ENCODE measurements around the gene VAV2. TPM values are rescaled to one million over a fixed set of nuclear protein-coding genes. Genes with fewer than 3 reads are reported as not detected.
A peak's percentile ranks its signal among the peaks of the same experiment; 100 is the strongest.

Gene VAV2
- total RNA-seq, 1 experiment from 2014 or later: 3.5 TPM

- H3K4me2 ChIP-seq (ENCODE audit: low read depth, low read length, poor library complexity, severe bottlenecking): peak overlapping the region; percentile 69
- DNase-seq: no peak
- H3K27me3 ChIP-seq (ENCODE audit: low read length): no peaks in the 10 kb centered on the region
- H4K20me1 ChIP-seq (ENCODE audit: insufficient read depth, low read depth, low read length): 0 out of 2 replicates have a peak, but pooled peaks cover 12% of the 10 kb centered on the region
- H3K27ac ChIP-seq (ENCODE audit: low read length): peak overlapping the region; percentile 51; the same call in 1 of the 2 replicates
- H3K79me2 ChIP-seq (ENCODE audit: low read length): no peaks in the 10 kb centered on the region
- peak overlapping the region; percentile 36; the same call in 1 of the 2 replicates for H3K4me3 ChIP-seq (ENCODE audit: low read length)
- peak overlapping the region; percentile 50 for H3K9ac ChIP-seq (ENCODE audit: low read length)
- H3K9me3 ChIP-seq (ENCODE audit: low read length): no peaks in the 10 kb centered on the region
- no peaks in the 10 kb centered on the region for H3K9me2 ChIP-seq (replicated peaks; ENCODE audit: insufficient read depth, low read length)
- H3K36me3 ChIP-seq (ENCODE audit: insufficient read depth, low read length): no peaks in the 10 kb centered on the region; the same call in 1 of the 2 replicates
- H2AFZ ChIP-seq (ENCODE audit: low read length): no peak overlapping the region
- H3K4me1 ChIP-seq (ENCODE audit: low read length): peaks cover 22% of the 10 kb centered on the region
Observed at GRCh38 chr9:133786907-133787753, 205.0 kb downstream of the VAV2 start.

DNA sequence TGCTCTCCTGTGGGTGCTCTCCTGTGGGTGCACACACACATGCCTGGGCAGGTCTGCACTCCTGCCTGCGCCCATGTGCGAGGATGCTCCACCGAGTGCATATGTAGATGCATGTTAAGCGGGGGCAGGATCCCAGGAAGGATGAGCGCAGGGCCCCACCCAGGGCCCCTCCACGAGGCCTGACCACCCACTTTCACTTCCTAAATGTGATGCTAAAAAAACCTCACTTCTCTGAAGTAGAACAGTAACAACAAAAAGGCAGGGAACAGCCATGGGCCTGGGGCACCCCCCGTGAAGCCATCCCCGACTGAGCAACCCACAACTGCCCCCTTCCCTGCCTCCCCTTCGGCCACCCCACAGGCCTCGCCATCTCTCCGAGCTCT lies 205.8 kb downstream of the VAV2 start:
- no peak overlapping the region for H2AFZ ChIP-seq (ENCODE audit: low read length)

GRCh38 chr9:133785753-133786370 lies 206.3 kb downstream of the VAV2 start:
- Histone ChIP-seq H3K4me2 (ENCODE audit: low read depth, low read length, poor library complexity, severe bottlenecking) (peak overlapping the region; percentile 69), H3K27me3 (ENCODE audit: low read length) (no peaks in the 10 kb centered on the region), H3K36me3 (ENCODE audit: insufficient read depth, low read length) (no peaks in the 10 kb centered on the region; the same call in 1 of the 2 replicates), H3K9me3 (ENCODE audit: low read length) (no peaks in the 10 kb centered on the region), H3K9me2 (replicated peaks; ENCODE audit: insufficient read depth, low read length) (no peaks in the 10 kb centered on the region), H4K20me1 (ENCODE audit: insufficient read depth, low read depth, low read length) (0 out of 2 replicates have a peak, but pooled peaks cover 12% of the 10 kb centered on the region), H3K9ac (ENCODE audit: low read length) (0 out of 2 replicates have a peak overlapping the region, but pooled peaks have one; percentile 50), H2AFZ (ENCODE audit: low read length) (no peak overlapping the region), H3K27ac (ENCODE audit: low read length) (no peak overlapping the region), H3K4me3 (ENCODE audit: low read length) (no peak overlapping the region), H3K4me1 (ENCODE audit: low read length) (peaks cover 22% of the 10 kb centered on the region), H3K79me2 (ENCODE audit: low read length) (no peaks in the 10 kb centered on the region)
- DNase-seq: no peak

More for the DNA sequence above, 205.8 kb downstream of the VAV2 start:
- Histone ChIP-seq H3K4me2 (ENCODE audit: low read depth, low read length, poor library complexity, severe bottlenecking) (peak overlapping the region; percentile 69), H3K36me3 (ENCODE audit: insufficient read depth, low read length) (no peaks in the 10 kb centered on the region; the same call in 1 of the 2 replicates), H4K20me1 (ENCODE audit: insufficient read depth, low read depth, low read length) (0 out of 2 replicates have a peak, but pooled peaks cover 12% of the 10 kb centered on the region), H3K9ac (ENCODE audit: low read length) (peak overlapping the region; percentile 50; the same call in 1 of the 2 replicates), H3K4me3 (ENCODE audit: low read length) (peak overlapping the region; percentile 36; the same call in 1 of the 2 replicates), H3K4me1 (ENCODE audit: low read length) (peaks cover 22% of the 10 kb centered on the region), H3K9me3 (ENCODE audit: low read length) (no peaks in the 10 kb centered on the region), H3K79me2 (ENCODE audit: low read length) (no peaks in the 10 kb centered on the region), H3K27me3 (ENCODE audit: low read length) (no peaks in the 10 kb centered on the region), H3K9me2 (replicated peaks; ENCODE audit: insufficient read depth, low read length) (no peaks in the 10 kb centered on the region), H3K27ac (ENCODE audit: low read length) (peak overlapping the region; percentile 51; the same call in 1 of the 2 replicates)
- peak; percentile 78 for DNase-seq

DNA sequence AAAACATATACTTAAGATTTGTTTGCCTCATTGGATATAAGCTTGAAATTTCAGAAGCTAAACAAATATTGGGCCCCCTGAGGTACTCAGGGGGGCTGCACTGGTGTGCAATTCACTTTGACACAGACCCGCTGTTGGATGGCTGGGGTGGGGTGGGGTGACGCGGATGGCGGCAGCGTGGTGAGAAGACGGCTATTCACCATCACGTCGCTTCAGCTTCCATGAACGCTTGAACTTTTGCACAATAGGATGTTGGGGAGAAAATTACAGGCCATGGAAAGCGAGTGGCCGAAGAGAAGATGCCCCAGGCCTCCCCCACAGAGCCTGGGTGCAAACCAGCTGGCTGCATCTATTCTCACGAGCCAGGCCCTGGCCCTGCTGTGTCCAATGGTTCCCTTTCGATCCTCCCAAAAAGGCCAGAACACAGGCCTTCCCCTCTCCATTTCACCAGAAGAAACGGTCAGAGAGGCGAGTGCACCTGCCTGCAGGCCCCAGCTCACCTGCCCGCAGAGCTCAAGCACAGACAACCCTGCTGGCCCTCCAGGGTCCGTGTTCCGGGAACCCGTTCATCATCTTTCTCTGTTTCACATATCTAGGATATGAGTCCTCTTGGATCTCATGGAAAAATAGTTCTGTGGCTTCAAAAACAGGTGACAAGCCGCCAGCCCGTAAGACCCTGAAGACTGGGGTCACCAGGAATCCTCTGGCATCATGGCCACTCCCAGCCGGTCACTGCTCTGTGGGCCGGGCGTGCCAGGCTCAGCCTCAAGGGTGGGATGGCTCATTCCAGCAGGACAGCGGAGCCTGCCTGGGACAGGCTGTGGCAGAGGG lies 207.2 kb downstream of the VAV2 start:
- Histone ChIP-seq H3K9me3 (ENCODE audit: low read length) (no peaks in the 10 kb centered on the region), H3K27me3 (ENCODE audit: low read length) (no peaks in the 10 kb centered on the region), H3K27ac (ENCODE audit: low read length) (no peak overlapping the region), H4K20me1 (ENCODE audit: insufficient read depth, low read depth, low read length) (0 out of 2 replicates have a peak, but pooled peaks cover 12% of the 10 kb centered on the region), H2AFZ (ENCODE audit: low read length) (no peak overlapping the region), H3K79me2 (ENCODE audit: low read length) (no peaks in the 10 kb centered on the region), H3K9ac (ENCODE audit: low read length) (no peak overlapping the region), H3K4me1 (ENCODE audit: low read length) (peaks cover 22% of the 10 kb centered on the region), H3K9me2 (replicated peaks; ENCODE audit: insufficient read depth, low read length) (no peaks in the 10 kb centered on the region), H3K4me2 (ENCODE audit: low read depth, low read length, poor library complexity, severe bottlenecking) (no peak overlapping the region), H3K36me3 (ENCODE audit: insufficient read depth, low read length) (no peaks in the 10 kb centered on the region; the same call in 1 of the 2 replicates), H3K4me3 (ENCODE audit: low read length) (no peak overlapping the region)
- no peak for DNase-seq

DNA sequence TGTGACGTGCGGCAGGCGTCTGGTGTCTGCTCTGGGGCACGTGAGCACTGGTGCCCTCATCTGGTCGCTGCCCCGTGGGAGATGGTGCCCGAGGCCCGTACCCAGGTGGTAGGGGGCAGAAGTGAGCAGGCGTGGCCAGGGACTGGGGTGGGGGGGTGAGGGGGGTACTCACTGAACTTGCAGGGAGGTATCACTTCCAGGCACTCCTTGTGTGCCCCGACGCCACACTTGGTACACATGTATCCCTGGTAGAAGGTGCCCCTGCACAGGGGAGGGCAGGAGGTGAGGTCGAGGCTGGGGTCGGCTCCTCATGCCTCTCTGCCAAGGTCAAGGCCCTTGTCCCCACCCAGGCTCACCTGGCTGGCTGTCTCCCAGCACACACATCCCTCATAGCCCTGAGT lies 208.8 kb downstream of the VAV2 start:
- Histone ChIP-seq H3K27me3 (ENCODE audit: low read length) (no peaks in the 10 kb centered on the region), H3K9ac (ENCODE audit: low read length) (no peak overlapping the region), H2AFZ (ENCODE audit: low read length) (no peak overlapping the region), H3K27ac (ENCODE audit: low read length) (no peak overlapping the region), H3K4me2 (ENCODE audit: low read depth, low read length, poor library complexity, severe bottlenecking) (no peak overlapping the region), H3K4me1 (ENCODE audit: low read length) (peaks cover 22% of the 10 kb centered on the region), H4K20me1 (ENCODE audit: insufficient read depth, low read depth, low read length) (0 out of 2 replicates have a peak, but pooled peaks cover 12% of the 10 kb centered on the region), H3K4me3 (ENCODE audit: low read length) (no peak overlapping the region), H3K9me2 (replicated peaks; ENCODE audit: insufficient read depth, low read length) (no peaks in the 10 kb centered on the region), H3K9me3 (ENCODE audit: low read length) (no peaks in the 10 kb centered on the region), H3K79me2 (ENCODE audit: low read length) (no peaks in the 10 kb centered on the region), H3K36me3 (ENCODE audit: insufficient read depth, low read length) (no peaks in the 10 kb centered on the region; the same call in 1 of the 2 replicates)
- DNase-seq: no peak

DNA sequence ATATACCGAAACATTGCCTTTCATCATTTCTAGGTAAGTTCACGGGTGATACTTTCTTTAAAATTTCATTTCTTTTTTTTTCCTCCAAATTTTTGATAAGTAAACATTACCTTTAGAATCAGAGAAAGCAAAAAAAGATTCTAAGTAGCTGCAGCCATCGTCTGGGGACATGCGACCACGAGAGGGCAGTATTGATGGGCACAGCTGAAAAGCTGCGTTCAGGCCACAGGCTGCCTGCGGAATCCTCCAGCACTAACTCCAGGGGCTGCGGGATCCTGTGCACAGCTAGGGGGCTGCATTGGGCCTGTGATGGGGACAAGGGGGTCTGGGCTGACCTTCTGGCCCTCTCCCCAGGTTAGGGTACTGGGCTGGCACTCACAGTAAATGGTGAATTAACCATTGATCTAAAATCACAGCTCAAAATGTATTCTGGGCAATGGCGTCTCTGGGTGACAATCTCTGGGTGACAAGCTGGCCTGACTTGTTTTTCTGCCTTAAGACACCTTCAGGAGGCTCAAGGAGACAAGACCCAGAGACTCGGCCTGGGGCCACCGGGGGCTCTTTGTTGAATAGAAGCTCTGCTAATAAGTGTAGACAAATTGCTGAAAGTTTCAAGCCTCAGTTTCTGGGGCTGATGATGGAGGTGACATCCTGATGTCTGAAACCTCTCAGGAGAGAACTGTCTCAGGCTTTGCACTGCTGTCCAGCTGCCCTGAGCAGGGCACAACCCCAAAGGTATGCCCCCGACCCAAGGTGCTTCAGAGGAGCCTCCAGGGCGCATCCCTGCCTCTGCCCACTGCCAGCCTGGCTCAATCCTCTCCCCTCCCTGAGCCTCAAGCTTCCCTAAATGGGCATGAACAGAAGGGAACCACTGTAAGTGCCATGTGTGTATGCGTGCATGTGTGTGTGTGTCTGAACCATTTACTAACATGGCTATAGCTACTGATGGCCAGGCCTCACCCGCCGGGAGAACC lies 209.7 kb downstream of the VAV2 start:
- no peak overlapping the region for H3K4me3 ChIP-seq (ENCODE audit: low read length)
- H3K9me3 ChIP-seq (ENCODE audit: low read length): no peaks in the 10 kb centered on the region
- H3K79me2 ChIP-seq (ENCODE audit: low read length): no peaks in the 10 kb centered on the region
- peak; percentile 88 for DNase-seq
- no peak overlapping the region for H3K9ac ChIP-seq (ENCODE audit: low read length)
- no peak overlapping the region for H3K4me2 ChIP-seq (ENCODE audit: low read depth, low read length, poor library complexity, severe bottlenecking)
- H2AFZ ChIP-seq (ENCODE audit: low read length): no peak overlapping the region
- H3K36me3 ChIP-seq (ENCODE audit: insufficient read depth, low read length): no peaks in the 10 kb centered on the region; the same call in 1 of the 2 replicates
- peaks cover 17% of the 10 kb centered on the region for H3K4me1 ChIP-seq (ENCODE audit: low read length)
- H3K27me3 ChIP-seq (ENCODE audit: low read length): no peaks in the 10 kb centered on the region
- 0 out of 2 replicates have a peak, but pooled peaks cover 12% of the 10 kb centered on the region for H4K20me1 ChIP-seq (ENCODE audit: insufficient read depth, low read depth, low read length)
- H3K27ac ChIP-seq (ENCODE audit: low read length): no peak overlapping the region
- no peaks in the 10 kb centered on the region for H3K9me2 ChIP-seq (replicated peaks; ENCODE audit: insufficient read depth, low read length)

DNA sequence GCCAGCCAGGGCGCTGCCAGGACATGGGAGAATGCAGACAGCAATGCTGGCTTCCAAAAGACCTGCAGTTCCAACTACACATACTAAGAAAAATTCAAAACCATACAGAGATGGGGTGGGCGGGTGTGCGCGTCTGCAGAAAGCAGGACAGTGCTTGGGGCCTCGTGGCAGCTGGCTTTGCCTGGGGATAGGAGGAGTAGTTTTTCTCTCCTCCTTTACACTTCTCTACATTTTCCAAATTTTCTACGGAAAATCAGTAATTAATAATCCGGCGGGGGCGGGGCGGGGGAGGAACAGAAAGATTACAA lies 210.3 kb downstream of the VAV2 start:
- no peaks in the 10 kb centered on the region; the same call in 1 of the 2 replicates for H3K36me3 ChIP-seq (ENCODE audit: insufficient read depth, low read length)
- H3K79me2 ChIP-seq (ENCODE audit: low read length): no peaks in the 10 kb centered on the region
- H2AFZ ChIP-seq (ENCODE audit: low read length): no peak overlapping the region
- no peaks in the 10 kb centered on the region for H3K9me2 ChIP-seq (replicated peaks; ENCODE audit: insufficient read depth, low read length)
- H3K9ac ChIP-seq (ENCODE audit: low read length): no peak overlapping the region
- H4K20me1 ChIP-seq (ENCODE audit: insufficient read depth, low read depth, low read length): 0 out of 2 replicates have a peak, but pooled peaks cover 12% of the 10 kb centered on the region
- no peak overlapping the region for H3K4me2 ChIP-seq (ENCODE audit: low read depth, low read length, poor library complexity, severe bottlenecking)
- H3K4me1 ChIP-seq (ENCODE audit: low read length): peaks cover 10% of the 10 kb centered on the region
- no peaks in the 10 kb centered on the region for H3K9me3 ChIP-seq (ENCODE audit: low read length)
- H3K27me3 ChIP-seq (ENCODE audit: low read length): no peaks in the 10 kb centered on the region
- no peak for DNase-seq
- H3K27ac ChIP-seq (ENCODE audit: low read length): no peak overlapping the region
- H3K4me3 ChIP-seq (ENCODE audit: low read length): no peak overlapping the region

Data from Karpas-422 (cell line).